ENCODE results near the gene ZIK1.

ZIK1 gene

GRCh38 chr19:57583521-57584416 is at the start of gene ZIK1:
Gene ZIK1 (plus strand): TSS chr19:57584145. CDS start chr19:57584357, 212 bp downstream.
- peak; percentile 91 for DNase-seq (ENCODE audit: low spot score)
- TF ChIP-seq, protein P1, sequence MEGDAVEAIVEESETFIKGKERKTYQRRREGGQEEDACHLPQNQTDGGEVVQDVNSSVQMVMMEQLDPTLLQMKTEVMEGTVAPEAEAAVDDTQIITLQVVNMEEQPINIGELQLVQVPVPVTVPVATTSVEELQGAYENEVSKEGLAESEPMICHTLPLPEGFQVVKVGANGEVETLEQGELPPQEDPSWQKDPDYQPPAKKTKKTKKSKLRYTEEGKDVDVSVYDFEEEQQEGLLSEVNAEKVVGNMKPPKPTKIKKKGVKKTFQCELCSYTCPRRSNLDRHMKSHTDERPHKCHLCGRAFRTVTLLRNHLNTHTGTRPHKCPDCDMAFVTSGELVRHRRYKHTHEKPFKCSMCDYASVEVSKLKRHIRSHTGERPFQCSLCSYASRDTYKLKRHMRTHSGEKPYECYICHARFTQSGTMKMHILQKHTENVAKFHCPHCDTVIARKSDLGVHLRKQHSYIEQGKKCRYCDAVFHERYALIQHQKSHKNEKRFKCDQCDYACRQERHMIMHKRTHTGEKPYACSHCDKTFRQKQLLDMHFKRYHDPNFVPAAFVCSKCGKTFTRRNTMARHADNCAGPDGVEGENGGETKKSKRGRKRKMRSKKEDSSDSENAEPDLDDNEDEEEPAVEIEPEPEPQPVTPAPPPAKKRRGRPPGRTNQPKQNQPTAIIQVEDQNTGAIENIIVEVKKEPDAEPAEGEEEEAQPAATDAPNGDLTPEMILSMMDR (IDR thresholded peaks at IDR 0.05), result no peak
- peak within 1 kb of the TSS in 1 of 2 donors; percentile 46 for H3K27ac ChIP-seq

GRCh38 chr19:57537953-57538547 is 45.9 kb upstream of the ZIK1 start:
- TF ChIP-seq, protein P1 (IDR thresholded peaks at IDR 0.05), result no peak
- Histone ChIP-seq H3K27ac (no peak overlapping the region), H3K4me3 (peak overlapping the region; percentile 41)
- no peak for DNase-seq (ENCODE audit: low spot score)

More at GRCh38 chr19:57583521-57584416, at the start of gene ZIK1:
- peak within 1 kb of the TSS; percentile 89 for H3K4me3 ChIP-seq

DNA sequence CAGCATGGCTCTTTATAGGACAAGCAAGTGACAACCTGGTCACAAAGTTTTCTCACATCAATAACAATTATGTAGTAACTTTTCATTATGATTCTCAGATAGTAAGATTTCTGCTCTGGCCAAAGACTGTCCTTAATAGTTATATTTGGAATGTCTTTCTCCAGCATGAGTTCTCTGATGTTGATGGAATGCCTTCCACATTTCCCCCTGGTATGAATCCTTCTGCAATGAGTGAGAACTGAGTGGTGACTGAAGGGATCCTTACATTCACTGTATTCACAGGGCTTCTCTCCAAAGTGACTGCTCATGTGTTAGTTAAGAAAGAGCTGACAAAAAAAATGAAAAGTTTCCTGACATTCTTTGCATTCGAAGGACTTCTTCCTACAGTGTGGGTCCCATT is 37.4 kb upstream of the ZIK1 start:
- no peak for DNase-seq (ENCODE audit: low spot score)
- Histone ChIP-seq H3K4me3 (peak overlapping the region; percentile 41), H3K27ac (no peak overlapping the region)
- TF ChIP-seq, protein P1 (IDR thresholded peaks at IDR 0.05), result no peak

GRCh38 chr19:57552432-57552831 is 31.5 kb upstream of the ZIK1 start:
- Histone ChIP-seq H3K27ac (no peak overlapping the region), H3K4me3 (no peak overlapping the region)
- TF ChIP-seq, protein P1 (IDR thresholded peaks at IDR 0.05), result no peak
- DNase-seq (ENCODE audit: low spot score), result no peak

GRCh38 chr19:57557659-57558058 is 26.3 kb upstream of the ZIK1 start:
- TF ChIP-seq, protein P1 (IDR thresholded peaks at IDR 0.05), result no peak

GRCh38 chr19:57558525-57558924 is 25.4 kb upstream of the ZIK1 start:
- no peak for DNase-seq (ENCODE audit: low spot score)
- Histone ChIP-seq H3K4me3 (peak overlapping the region; percentile 92), H3K27ac (no peak overlapping the region)
- TF ChIP-seq, protein P1 (IDR thresholded peaks at IDR 0.05), result no peak

More at GRCh38 chr19:57557659-57558058, 26.3 kb upstream of the ZIK1 start:
- Histone ChIP-seq H3K4me3 (no peak overlapping the region), H3K27ac (no peak overlapping the region)
- no peak for DNase-seq (ENCODE audit: low spot score)

All from coronary artery (tissue), 2 donors.